ENCODE measurements around the gene RACK1.

DNA sequence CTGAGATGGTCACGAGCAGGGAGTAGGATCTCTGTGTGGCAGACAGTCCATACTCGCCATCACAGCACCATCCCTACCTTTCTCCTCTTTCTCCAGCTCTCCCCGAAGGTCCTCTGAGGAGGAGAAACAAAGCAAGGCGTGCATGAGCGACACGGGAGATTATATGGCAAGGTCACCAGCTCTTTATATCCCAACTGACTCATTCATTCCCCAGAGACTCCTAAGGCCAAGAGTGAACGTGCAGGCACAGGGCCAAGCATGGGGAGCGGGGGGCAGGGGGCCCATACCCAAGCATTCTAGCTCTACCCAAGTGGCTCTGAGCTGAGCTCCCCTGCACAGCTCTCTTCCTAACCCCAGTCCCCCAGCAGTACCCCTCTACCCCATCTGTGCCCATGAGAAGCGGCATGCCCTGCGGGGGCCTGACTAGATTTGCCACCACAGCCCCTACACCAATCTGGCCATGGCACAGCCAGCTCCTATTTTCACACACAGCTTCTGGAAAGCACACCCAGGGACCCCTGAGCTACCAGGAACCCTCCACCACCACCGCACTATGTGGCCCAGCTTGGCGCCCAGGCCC is 45.5 kb downstream of the RACK1 start:
- TF ChIP-seq, protein P1, sequence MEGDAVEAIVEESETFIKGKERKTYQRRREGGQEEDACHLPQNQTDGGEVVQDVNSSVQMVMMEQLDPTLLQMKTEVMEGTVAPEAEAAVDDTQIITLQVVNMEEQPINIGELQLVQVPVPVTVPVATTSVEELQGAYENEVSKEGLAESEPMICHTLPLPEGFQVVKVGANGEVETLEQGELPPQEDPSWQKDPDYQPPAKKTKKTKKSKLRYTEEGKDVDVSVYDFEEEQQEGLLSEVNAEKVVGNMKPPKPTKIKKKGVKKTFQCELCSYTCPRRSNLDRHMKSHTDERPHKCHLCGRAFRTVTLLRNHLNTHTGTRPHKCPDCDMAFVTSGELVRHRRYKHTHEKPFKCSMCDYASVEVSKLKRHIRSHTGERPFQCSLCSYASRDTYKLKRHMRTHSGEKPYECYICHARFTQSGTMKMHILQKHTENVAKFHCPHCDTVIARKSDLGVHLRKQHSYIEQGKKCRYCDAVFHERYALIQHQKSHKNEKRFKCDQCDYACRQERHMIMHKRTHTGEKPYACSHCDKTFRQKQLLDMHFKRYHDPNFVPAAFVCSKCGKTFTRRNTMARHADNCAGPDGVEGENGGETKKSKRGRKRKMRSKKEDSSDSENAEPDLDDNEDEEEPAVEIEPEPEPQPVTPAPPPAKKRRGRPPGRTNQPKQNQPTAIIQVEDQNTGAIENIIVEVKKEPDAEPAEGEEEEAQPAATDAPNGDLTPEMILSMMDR (IDR thresholded peaks at IDR 0.05; ENCODE audit: insufficient read depth, low read length) = no peak
- TF ChIP-seq GABPA (IDR thresholded peaks at IDR 0.05; ENCODE audit: low read depth) = no peak
